HEK293 (cell line): ENCODE measurements around the gene GJC1.

Source experiments
- YY1 ChIP-seq: fragments of 450-650 bp; formaldehyde crosslinking; IDR thresholded peaks from 2 replicates; pipeline ENCODE4 v1.5.1; 2018; ENCODE audit warnings: missing biosample characterization, missing genetic modification characterization
- TF ChIP-seq, protein P1 (sequence below): fragments of 450-650 bp; formaldehyde crosslinking; IDR thresholded peaks from 2 replicates; pipeline ENCODE4 v1.5.1; 2016; ENCODE audit warnings: missing biosample characterization, missing genetic modification characterization

DNA sequence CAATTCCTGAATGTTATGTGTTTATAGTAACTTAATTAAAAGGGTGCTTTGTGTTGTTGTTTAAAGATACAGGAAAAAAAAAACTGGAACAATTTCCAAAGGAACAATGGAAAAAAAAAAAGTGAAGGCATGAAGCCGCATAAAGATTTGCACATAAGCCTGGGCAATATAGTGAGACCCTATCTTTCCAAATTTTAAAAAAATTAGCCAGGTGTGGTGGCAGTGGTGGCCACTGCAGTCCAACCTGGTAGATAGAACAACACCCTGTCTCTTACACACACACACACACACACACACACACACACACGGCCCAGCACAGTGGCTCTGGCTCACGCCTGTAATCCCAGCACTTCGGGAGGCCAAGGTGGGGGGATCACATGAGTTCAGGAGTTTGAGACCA is 21.9 kb downstream of the GJC1 start:
- TF ChIP-seq YY1 (tag by site-specific recombination) = no peak
- TF ChIP-seq, protein P1, sequence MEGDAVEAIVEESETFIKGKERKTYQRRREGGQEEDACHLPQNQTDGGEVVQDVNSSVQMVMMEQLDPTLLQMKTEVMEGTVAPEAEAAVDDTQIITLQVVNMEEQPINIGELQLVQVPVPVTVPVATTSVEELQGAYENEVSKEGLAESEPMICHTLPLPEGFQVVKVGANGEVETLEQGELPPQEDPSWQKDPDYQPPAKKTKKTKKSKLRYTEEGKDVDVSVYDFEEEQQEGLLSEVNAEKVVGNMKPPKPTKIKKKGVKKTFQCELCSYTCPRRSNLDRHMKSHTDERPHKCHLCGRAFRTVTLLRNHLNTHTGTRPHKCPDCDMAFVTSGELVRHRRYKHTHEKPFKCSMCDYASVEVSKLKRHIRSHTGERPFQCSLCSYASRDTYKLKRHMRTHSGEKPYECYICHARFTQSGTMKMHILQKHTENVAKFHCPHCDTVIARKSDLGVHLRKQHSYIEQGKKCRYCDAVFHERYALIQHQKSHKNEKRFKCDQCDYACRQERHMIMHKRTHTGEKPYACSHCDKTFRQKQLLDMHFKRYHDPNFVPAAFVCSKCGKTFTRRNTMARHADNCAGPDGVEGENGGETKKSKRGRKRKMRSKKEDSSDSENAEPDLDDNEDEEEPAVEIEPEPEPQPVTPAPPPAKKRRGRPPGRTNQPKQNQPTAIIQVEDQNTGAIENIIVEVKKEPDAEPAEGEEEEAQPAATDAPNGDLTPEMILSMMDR (tag by site-specific recombination) = no peak
